22Rv1 (cell line): Measurements from ENCODE around the gene KRT6A.

Experiments
- H3K27ac ChIP-seq: fragments of 450-650 bp; 2 replicates; pipeline ENCODE4 v1.5.1; 2017
- CTCF ChIP-seq: fragments of 450-650 bp; IDR thresholded peaks from 2 replicates; pipeline ENCODE4 v1.5.1; 2017; ENCODE audit warnings: mild to moderate bottlenecking
- ZFX ChIP-seq: fragments of 450-650 bp; IDR thresholded peaks from 2 replicates; pipeline ENCODE4 v1.6.1; 2017; ENCODE audit warnings: antibody characterized with exemption, borderline replicate concordance

KRT6A gene

GRCh38 chr12:52473768-52474167 lies 19.3 kb downstream of the KRT6A start, which contains the start of gene KRT6C:
TSS of gene KRT6C (minus strand) at chr12:52473805. CDS start at chr12:52473737, 68 bp downstream.
- no peak within 1 kb of the TSS for H3K27ac ChIP-seq
- no peak for TF ChIP-seq ZFX
- TF ChIP-seq CTCF, result no peak

- H3K27ac ChIP-seq, result no peak overlapping the region
- TF ChIP-seq ZFX (no peak), CTCF (peak; percentile 5; the same call in 1 of the 2 replicates)
Measured at GRCh38 chr12:52469853-52470252, 23.2 kb downstream of the KRT6A start.

GRCh38 chr12:52464897-52465296 lies 28.2 kb downstream of the KRT6A start:
- H3K27ac ChIP-seq, result no peak overlapping the region
- TF ChIP-seq ZFX (no peak), CTCF (no peak)

- TF ChIP-seq ZFX, result no peak
- TF ChIP-seq CTCF, result no peak
- H3K27ac ChIP-seq, result no peak overlapping the region
Measured at GRCh38 chr12:52461693-52462092, 31.4 kb downstream of the KRT6A start.

- TF ChIP-seq CTCF, result no peak
- no peak for TF ChIP-seq ZFX
- H3K27ac ChIP-seq, result no peak overlapping the region
Measured at GRCh38 chr12:52458861-52459260, 34.2 kb downstream of the KRT6A start.

GRCh38 chr12:52455821-52456220 lies 37.2 kb downstream of the KRT6A start:
- TF ChIP-seq CTCF (no peak), ZFX (no peak)
- H3K27ac ChIP-seq, result no peak overlapping the region

- H3K27ac ChIP-seq, result no peak overlapping the region
Measured at GRCh38 chr12:52454411-52455201, 38.5 kb downstream of the KRT6A start.

More at GRCh38 chr12:52454411-52455201, 38.5 kb downstream of the KRT6A start:
- TF ChIP-seq CTCF (no peak), ZFX (no peak)
